ENCODE data around the gene MVB12B.
"Not testable (repeated sequence)": the region's sequence is repeated elsewhere in the genome, so short reads cannot be mapped to it uniquely, and the experiment has no call there.

Gene MVB12B

DNA sequence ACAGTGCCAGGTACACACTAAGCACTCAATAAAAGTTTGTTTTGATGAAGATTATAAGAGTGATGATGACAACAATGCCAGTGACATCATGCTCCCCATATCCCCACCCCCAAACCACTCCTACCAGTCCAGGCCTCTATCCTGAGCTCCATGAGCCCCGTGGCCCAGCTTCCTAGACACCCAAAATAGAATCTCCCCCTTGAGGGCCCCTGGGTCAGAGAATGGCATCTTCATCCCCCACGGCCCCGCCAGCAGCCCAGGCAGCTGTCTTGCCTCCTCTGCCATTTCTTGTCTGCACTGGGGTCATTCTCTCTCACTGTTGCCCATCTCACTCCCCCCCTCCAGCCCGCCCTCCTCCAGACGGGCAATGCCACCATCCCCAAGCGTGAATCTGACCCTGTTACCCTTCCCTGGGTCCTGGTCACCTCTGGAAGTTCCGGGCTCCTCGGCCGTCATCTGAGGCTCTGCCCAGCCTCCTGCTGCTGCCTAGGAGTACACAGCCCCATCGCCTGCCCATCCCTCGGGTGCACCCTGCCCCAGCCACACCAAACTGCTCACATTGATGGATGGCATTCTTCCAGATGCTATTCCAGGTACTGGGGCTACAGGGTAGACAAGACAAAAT, 210.3 kb downstream of the MVB12B start:
- no peak for DNase-seq (ENCODE audit: low read depth)

- no peak for DNase-seq (ENCODE audit: low read depth)
Measured at GRCh38 chr9:126538550-126538949, 211.9 kb downstream of the MVB12B start.

DNA sequence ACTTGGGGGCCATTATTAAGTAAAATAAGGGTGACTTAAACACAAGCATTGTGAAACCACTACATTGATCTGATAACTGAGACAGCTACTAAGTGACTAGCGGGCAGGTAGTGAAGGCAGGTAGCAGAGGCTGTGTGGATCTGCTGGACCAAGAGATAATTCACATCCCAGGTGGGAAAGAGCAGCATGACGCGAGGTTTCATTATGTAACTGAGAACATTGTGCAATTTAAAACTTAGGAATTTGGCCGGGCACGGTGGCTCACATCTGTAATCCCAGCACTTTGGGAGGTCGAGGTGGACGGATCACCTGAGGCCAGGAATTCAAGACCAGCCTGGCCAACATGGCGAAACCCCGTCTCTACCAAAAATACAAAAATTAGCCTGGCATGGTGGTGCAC, 213.8 kb downstream of the MVB12B start:
- not testable (repeated sequence) for DNase-seq (ENCODE audit: low read depth)

- DNase-seq (ENCODE audit: low read depth): no peak
Measured at GRCh38 chr9:126543490-126543889, 216.9 kb downstream of the MVB12B start.

- DNase-seq (ENCODE audit: low read depth): no peak
Measured at GRCh38 chr9:126545106-126545505, 218.5 kb downstream of the MVB12B start.

DNA sequence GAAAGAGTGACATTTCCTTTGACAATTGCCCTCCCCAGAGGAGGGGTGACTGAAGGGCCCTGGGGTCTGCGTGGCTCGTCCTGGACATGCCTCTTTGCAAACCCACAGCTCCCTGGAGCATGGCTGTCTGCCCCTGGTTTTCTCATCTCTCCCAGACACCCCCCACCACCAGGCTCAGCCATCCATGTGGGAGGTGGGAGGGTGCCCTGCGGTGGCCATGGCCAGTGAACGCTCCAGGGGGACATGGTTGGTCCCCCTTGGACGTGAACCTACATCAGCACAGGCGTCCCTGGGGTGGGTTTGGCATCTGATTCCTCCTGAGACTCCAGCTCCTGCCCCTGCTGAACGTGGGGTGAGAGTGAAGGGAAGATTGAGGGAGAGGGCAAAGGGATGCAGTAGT, 219.4 kb downstream of the MVB12B start:
- DNase-seq (ENCODE audit: low read depth): no peak

GRCh38 chr9:126548312-126548711, 221.7 kb downstream of the MVB12B start:
- no peak for DNase-seq (ENCODE audit: low read depth)

GRCh38 chr9:126549246-126550006, 222.8 kb downstream of the MVB12B start:
- DNase-seq (ENCODE audit: low read depth): no peak

DNA sequence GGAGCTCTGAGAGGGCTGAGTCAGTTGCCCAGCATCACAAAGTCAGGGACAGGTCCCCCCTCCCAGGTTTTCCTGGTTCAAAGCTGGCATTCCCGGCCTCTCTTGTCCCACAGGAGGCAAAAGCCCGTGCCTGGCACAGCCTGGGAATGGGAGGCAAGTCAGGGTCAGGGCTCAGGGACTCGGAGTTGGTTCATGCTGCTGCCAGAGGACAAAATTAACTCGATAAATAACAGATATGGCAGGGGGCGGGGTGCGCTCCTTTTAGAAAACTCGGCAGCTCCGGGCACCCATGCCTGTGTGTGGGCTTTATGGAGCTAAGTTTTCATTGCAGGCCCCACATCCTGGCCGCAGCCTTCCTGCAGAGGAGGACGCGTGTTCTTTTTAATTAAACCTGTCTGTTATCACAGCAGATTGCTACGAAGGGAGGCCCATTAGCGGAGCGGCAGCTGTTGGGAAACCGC, 224.3 kb downstream of the MVB12B start:
- no peak for DNase-seq (ENCODE audit: low read depth)

DNA sequence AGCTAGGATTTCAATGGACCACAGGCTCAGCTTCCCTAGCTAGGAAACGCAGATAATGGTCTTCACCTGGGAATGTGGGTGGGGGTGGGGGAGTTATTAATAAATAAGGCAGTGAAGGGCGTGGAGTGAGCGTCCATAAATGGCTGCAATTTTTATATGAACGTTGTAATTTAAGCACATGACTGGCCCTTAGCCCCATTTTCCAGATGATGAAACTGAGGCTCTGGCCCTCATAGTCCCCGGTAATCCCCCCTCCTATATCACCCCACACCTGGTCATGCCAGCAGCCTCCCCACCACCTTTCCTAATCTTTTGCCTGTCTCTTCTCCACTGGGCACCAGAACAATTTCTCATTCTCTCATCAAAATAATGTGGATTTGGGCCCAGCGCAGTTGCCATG, 225.2 kb downstream of the MVB12B start:
- DNase-seq (ENCODE audit: low read depth): no peak

DNA sequence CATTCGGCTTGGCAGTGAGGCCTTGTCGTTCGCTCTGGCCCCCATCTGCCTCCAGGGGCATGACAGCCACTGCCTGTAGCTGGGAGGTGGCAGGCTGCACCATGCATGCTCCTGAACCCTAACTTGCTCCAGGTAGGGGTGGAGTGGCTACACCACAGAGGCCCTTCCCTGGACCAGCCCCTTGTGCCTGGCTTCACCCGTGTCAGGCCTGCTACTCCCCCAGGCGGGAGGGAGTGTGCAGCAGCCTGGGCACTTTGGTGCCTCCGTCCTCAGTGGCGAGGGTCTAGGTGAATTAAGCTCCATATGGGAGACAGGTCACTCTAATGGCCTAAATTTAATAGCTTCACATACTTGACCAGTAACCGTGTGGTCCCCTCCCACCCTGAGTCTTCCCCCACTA, 227.7 kb downstream of the MVB12B start:
- DNase-seq (ENCODE audit: low read depth): no peak

- not testable (repeated sequence) for DNase-seq (ENCODE audit: low read depth)
Measured at GRCh38 chr9:126555421-126555820, 228.8 kb downstream of the MVB12B start.
